GM19351 (cell line): ENCODE data around the gene F2RL3.

Source experiments
- ATAC-seq: cut with Tn5 transposase; IDR thresholded peaks from one replicate; pipeline ENCODE4 v1.9.1; 2021; ENCODE audit warnings: mild to moderate bottlenecking, moderate library complexity; ENCODE audit not compliant: unreplicated experiment

The F2RL3 gene

DNA sequence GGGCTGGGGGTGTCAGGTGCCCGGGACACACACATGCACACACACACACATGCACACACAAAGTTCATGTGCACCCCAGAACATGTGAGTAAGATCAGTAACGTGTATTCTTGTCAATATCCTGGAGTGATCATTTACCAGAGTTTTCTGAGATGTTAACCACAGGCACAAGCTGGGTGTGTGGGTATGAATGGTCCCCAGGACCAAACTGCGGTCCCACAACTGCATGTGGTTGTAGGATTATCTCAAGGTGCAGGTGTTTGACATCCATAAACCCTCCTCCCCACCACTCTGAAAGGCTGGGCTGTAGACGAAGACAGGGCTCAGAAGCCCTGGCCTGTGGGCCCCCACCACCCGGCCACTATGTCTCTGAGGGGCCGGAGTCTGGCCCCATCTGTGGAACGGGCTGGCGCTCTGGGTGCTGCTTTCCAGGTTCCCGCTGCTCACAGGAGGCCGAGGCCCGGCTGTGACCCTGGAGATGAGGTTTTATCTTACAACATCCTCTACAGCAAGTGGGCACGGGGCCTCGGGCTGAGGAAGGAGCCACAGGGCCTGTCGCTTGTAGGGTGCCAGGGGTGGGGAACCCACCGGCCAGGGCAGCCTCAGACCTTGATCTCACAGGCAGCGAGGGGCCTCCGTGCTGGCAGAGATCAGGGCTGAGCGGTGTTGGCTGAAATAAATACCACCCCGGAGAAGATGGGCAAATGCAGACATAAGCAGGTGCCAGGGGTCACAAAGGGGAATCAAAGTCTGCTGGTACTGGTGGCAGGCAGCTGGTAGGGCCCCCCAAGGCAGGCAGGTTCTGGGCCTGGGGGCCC lies 4.3 kb downstream of the F2RL3 start:
- no peak for ATAC-seq

DNA sequence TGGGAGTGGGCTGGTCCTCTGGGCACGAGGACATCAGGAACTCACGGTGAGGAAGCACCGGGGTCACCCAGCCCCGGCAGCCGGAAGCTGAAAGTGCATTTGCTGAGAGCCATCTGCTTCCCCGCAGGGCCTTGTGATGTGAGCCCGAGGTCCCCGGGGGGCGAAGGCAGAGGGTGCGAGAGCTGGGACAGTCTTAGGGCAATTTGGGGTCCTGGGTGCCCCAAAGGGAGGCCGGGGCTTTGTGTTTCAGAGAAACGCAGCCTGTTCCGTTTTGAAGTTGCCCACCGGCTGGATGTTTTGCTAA lies 4.8 kb downstream of the F2RL3 start:
- ATAC-seq: no peak

DNA sequence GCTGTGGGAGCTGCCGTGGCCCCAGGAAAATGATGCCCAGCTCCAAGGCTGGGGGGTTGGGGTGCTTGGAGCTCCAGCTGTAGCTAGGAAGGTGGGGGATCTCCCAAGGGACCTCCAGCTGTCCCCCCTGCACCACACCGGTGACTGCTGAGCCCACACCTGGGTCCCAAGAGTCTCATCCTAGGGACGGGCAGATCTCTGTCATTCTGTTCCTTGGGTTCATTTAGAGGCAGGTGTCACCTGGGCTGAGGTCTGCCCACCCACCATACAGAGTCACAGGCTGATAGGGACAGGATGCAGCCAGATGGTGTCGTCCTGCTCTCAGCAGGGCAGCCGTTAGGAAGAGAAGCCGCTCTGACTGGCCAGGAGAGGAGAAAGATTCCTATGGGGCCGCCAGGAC lies 5.3 kb downstream of the F2RL3 start:
- ATAC-seq: no peak

DNA sequence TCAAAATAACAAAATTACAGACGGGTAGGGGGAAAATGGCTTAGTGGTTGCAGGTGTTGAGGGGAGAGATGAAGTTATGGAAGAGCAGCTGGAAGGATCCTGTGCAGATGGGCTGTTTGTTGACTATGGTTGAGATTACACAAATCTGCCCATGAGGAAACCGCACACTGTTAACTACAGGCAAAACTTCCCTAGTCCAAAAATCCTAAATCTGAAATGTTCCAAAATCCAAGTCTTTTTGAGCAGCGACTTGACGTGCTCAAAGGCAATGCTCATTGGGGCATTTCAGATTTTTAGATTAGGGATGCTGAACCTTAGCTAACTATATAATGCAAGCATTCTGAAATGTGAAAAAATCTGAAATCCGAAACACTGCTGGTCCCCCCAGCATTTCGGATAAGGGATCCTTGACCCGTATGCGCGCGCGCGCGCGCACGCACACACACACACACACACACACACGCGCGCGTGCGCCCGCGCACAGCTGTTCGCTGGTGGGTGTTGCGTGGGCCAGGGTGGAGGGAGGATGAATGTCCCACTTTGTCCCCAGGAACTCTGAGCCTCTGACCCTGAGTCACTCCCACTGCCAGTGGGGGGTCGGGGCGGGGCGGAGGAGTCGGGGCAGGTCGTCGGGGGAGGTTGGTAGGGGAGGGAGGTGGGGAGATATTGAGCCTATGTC lies 6.8 kb downstream of the F2RL3 start:
- ATAC-seq: no peak

DNA sequence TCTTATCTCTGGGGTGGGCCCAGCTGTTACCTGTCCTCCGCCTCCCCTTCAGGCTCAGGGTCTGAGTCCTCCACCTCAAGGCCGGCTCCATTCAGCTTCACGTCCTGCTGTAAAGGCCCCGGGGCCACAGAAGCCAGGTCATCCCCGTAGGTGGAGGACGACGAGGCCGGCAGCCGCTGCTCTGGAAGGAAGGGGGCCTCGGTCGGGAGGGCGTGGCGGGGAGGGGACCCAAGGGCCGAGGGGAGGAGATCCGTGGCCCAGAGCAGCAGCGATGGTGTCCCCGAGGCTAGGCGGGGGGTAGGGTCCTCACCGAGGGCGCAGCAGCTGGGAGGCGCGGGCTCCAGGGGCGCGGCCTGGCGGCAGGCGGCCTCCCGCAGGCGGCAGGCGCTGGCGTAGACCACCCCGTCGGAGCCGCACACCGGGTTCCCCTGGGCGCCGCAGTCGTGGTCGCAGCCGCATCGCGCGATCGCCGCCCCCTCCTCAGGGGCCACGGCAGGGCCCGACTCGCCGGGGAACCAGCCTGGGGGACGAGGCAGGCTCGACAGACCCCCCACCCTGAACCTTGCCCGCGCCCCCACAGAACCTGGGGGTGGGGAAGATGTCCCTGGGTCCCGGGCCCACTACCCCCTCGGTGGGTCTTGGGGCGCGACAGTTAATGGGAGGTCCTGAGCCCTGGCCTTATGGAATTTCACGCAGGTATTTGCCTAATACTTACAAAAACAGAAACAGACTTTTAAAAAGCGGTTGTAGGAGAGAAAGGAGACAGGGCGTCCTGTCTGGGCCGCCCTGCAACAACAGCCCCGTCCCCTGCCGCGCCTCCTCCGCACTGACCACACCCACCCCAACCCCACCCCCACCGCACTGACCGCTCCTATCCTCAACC lies 7.6 kb downstream of the F2RL3 start:
- peak; percentile 31 for ATAC-seq

DNA sequence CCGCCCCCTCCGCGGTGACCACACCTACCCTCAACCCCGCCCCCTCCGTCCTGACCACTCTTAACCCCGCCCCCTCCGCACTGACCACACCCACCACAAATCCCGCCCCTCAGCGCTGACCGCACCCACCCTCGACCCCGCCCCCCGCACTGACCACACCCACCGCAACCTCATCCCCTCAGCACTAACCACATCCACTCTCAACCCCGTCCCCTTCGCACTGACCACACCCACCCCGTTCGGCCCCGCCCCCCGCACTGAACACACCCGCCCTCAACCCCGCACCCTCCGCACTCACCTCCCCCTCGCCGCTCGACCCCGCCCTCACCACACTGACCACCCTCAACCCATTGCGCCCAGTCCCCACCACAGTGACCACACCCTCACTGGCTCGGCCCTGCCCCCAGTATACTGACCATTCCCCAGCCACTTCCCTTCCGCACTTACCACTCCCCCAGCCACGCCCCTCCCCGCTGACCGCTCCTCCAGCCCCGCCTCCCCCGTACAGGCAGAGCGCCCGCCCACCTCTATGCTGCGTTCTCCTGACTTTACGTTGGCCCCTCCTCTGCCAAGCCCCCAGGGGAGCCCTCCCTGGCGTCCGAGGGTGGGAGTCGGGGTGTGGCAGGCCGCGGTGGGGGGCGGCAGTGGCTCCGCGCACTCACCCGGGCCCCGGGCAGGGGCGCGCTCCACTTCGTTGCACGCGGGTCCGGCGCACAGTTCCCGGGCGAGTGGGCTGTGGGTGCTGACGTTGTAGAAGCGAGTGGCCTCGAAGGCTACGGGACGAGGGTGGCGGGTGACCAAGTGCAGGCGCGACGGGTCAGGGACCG lies 8.4 kb downstream of the F2RL3 start:
- ATAC-seq: peak; percentile 50

DNA sequence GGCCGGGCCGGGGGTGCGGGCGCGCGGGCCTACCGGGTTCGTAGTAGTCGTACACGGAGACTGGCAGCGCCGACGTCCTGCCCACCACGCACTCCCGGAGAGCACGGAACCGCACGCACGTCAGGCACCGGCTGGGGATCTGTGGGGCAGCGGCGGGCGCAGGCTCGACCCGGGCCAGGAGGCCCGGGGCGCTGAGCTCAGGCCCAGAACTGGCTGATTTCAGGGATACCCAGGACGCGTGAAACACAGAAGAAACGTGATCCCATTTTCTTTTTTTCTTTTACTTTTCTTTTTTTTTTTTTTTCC lies 9.0 kb downstream of the F2RL3 start:
- no peak for ATAC-seq

DNA sequence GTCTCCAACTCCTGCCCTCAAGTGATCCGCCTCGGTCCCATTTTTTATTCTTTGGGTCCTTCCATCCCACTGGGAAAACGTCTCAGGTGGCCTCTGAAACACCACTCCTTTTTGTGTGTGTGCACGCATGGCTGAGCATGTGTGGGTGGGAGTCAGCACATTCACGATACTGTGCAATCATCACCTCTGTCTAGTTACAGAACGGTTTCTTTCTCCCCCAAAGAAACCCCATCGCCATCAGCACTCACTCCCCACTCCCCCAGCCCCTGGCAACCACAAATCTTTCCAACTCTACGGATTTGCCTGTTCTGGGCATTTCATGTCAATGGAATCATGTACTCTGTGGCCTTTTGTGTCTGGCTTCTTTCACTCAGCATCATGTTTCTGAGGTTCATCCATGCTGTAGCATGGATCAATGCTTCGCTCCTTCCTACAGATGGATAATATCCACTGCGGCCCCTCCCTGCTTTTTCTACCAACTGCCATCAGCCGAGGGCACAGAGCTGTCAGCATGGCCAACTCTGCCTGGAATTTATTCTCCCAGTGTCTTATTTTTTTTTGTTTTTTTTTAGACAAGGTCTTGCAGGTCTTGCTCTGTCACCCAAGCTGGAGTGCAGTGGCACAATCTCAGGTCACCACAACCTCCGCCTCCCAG lies 9.7 kb downstream of the F2RL3 start:
- ATAC-seq: no peak

DNA sequence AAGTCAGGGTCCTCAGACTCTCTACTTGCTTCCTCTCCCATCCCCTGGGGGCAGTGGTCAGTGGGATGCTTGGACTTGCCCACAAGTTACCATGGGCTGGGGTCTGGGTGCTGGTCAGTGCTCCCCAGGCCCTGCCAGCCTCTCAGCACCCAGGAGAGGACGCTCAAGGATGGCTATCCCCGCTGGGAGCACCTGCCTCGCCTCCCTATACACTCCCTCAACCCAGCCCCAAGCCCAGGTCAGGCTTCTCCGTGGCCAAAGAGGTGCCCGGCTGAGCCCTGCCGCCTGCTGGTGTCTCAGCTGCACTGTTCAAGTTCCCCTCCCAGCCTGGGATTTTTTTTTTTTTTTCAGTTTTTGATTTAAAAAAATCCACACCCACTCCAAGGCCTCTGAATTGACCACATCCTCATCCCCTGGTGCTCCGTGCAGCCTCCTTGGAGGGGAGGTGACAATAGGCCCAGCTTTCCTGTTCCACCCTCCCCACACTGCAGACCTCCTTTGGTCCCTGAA lies 10.8 kb downstream of the F2RL3 start:
- ATAC-seq: no peak

DNA sequence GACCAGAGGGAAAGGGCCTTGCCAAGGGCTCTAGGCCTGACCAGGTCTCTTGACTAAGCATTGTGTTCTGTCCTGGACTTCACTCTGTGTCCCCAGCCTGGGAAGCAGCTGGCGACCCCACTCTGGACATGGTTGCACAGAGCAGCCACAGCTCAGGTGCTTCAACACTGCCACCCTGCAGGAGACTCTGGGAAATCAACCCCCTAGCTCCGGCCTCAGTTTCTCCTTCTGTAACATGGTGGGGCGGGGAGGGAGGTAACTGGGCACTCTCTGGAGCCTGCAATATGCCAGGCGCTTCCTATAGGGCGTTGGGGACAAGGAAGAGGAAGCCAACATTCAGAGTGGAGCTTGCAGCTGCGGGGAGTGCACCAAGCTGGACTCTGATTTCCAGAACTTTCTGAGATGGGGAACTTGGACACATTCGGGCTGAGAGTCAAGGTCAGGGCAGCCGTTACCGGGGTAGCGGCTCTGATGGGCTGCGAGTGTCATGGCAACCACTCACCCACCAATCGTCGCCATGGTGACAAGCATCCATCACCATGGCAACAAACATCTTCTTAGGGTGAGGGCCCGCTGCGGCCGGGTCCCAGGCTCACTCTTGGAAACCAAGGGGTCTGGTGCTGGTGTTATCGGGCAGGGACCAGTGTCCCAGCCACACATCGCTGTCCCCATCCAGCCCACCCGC lies 12.8 kb downstream of the F2RL3 start:
- ATAC-seq: no peak

DNA sequence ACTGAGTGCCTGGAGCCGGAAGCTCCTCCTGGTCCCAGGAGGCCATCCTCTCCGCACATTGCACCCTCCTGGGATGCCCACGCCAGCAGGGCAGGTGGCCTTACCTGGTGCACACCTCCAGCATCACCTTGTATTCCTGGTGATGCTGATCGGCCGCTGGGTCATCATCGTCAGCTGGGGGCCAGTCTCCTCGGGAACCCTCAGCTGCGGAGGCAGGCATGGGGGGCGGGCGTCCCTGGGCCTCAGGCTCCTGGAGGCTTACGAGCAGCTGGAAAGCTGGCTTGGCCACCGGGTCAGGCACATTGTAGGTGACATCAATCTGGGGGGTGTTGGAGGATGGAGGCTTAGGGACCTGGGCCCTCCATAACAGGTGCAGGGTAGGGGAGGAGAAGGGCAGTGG lies 13.7 kb downstream of the F2RL3 start:
- no peak for ATAC-seq

DNA sequence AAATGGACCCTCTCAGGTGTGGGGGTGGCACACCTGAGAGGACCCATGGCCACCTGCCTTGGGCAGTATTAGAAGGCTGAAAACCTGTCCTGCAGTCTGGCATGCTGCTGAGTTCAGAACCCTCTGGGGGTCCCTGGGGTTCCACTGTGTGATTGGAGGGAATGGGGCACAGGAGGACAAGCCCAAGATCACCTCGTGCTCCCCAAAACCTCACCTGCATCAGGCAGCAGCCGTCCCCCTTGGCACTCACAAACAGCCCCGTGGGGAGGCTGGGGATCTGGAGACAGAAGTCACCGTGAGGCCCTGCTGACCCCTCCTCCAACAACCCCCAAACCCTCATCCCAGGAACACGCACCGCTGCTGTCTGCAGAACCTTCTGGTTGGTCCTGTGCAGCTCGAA lies 14.5 kb downstream of the F2RL3 start:
- no peak for ATAC-seq

DNA sequence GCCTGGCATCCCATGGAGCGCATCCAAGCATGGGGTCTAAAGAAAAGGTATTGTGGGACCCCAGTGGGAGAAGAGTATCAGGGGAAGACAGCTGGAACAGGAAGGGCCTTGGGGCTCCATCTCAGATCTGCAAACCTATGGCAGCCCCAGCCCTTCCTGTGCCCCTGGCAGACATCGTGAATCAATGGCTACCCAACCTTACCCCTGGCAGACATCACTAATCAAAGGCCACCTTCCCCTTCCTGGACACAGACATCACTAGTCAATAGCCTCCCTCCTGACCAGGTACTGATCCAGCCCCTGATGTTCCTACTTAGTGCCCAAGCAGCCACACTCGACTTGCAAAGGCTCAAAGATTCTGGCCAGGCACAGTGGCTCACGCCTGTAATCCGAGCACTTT lies 15.8 kb downstream of the F2RL3 start:
- no peak for ATAC-seq

DNA sequence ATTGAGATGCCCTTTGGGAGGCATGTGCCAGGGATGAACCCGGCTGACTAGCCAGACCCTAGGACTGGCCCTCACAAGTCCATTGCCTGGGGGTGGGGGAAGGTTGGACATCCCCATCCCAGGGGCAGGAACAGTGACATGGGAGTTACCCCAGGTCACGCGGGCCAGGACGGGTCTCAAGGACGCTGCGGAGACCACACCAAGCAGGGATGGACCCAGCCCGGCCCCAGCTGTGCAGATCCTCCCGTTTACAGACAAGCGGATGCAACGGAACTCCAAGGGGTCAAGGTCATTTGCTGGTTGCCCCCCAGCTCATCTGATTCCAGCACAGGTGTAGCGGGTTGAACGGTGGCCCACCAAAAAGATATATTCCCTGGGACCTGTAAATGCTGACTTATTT lies 20.0 kb downstream of the F2RL3 start:
- no peak for ATAC-seq

DNA sequence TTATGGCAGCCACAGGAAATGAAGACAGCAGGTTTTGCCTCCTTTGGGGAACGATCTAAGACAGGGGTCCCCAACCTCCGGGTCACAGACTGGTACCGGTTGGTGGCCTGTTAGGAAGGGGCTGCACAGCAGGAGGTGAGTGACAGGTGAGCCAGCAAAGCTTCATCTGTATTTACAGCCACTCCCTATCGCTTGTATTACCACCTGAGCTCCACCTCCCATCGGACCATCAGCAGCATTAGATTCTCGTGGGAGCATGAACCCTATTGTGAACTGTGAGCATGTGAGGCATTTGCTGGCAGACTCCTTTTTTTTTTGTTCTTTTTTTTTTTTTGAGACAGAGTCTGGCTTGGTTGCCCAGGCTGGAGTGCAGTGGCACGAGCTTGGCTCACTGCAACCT lies 22.2 kb downstream of the F2RL3 start:
- no peak for ATAC-seq

DNA sequence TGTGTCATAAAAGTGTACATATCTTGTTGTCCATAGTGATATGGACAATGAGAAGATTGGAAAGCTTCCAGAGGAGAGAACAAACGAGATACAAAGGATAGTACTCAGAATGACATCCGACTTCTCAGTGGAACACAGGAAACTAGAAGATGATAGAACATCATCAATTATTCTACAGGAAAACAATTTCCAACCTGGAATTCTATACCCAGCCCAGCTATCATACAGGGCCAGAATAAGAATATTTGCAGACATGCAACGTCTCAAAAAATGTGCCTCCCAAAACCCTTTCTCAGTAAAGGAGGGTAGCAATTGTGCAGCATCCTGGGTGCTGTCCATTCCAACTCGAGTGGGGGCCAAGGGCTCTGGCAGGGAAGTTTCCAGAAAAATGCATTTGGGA lies 24.0 kb downstream of the F2RL3 start:
- no peak for ATAC-seq

DNA sequence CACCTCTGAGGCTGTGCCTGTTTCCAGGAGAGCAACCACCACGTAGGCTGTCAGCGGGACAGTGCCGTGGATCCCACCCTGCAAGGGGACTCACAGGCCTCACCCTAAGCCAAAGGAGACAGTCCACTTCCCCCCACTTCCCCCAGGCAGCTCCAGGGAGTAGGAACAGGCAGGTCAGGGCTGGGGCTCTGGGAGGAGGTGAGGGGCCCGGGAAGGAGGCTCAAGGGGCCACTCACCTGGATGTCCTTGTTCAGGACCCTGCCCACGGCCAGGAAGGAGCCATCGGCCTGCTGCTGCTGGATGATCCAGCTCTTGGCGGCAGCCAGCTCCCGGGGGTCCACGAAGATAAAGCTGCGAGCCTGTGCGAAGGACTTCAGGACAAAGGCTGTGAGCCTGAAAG lies 25.6 kb downstream of the F2RL3 start:
- ATAC-seq: no peak

DNA sequence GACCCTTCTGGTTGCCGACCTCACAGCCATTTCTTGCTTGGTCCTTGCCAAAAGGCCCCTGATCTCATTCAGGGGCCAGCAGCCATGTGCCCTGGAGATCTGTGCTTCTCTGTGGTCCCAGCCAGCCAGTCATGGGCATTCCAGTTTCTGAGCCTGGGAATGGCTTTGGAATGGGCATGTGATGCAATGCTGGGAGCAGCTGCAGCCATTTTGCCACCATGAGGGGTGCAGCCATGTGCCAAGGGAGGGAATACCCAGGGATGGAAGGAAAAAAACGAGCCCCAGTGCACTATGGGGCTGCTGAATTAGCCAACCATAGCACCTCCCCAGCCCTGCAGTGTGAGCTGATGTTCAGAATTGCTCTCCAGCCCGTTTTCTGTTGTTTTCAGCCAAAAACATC lies 26.3 kb downstream of the F2RL3 start:
- no peak for ATAC-seq

DNA sequence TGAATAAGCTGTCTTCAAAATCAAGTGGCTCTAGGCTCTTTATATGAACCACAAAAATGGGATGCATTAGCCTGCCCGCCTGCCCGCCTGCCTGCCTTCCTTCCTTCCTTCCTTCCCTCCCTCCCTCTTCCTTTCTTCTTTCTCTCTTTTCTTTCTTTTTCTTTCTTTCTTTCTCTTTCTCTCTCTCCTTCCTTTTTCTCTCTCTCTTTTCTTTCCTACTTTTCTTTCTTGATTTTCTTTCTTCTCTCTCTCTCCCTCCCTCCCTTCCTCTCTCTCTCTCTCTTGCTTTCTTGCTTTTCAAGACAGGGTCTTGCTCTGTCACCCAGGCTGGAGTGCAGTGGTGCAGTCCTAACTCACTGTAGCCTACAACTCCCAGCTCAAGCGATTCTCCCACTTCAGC lies 26.9 kb downstream of the F2RL3 start:
- no peak for ATAC-seq

DNA sequence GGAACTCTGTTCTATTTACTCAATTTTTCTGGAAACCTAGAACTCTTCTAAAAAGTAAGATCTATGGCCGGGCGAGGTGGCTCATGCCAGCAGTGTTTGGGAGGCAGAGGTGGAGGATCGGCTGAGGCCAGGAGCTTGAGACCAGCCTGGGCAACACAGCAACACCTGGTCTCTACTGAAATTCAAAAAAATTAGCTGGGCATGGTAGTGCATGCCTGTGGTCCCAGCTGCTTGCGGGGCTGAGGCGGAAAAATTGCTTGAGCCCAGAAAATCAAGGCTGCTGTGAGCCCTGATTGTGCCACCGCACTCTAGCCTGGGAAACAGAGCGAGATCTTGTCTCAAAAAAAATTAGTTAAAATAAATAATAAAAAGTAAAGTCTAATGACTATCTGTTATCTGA lies 28.6 kb downstream of the F2RL3 start:
- ATAC-seq: no peak
